HG02759 (cell line): ENCODE data around the gene GNAZ.

Experiments
- ATAC-seq: cut with Tn5 transposase; IDR thresholded peaks from one replicate; pipeline ENCODE4 v1.9.1; 2021; ENCODE audit warnings: mild to moderate bottlenecking, moderate library complexity; ENCODE audit not compliant: unreplicated experiment

Gene GNAZ

GRCh38 chr22:23075525-23076216 lies 5.4 kb downstream of the GNAZ start:
- ATAC-seq = no peak

- ATAC-seq = no peak
Observed at GRCh38 chr22:23076896-23077572, 6.7 kb downstream of the GNAZ start.

- ATAC-seq = no peak
Observed at GRCh38 chr22:23077627-23078461, 7.5 kb downstream of the GNAZ start.

GRCh38 chr22:23078462-23078787 lies 8.1 kb downstream of the GNAZ start:
- ATAC-seq = no peak

- no peak for ATAC-seq
Observed at GRCh38 chr22:23079240-23079768, 9.0 kb downstream of the GNAZ start.

- ATAC-seq = no peak
Observed at GRCh38 chr22:23079814-23080521, 9.6 kb downstream of the GNAZ start.

- no peak for ATAC-seq
Observed at GRCh38 chr22:23080613-23081290, 10.4 kb downstream of the GNAZ start.

GRCh38 chr22:23082534-23083314 lies 12.4 kb downstream of the GNAZ start:
- ATAC-seq = no peak

- ATAC-seq = no peak
Observed at GRCh38 chr22:23083315-23084021, 13.1 kb downstream of the GNAZ start.

- no peak for ATAC-seq
Observed at GRCh38 chr22:23084453-23085350, 14.4 kb downstream of the GNAZ start.

GRCh38 chr22:23085351-23085671 lies 15.0 kb downstream of the GNAZ start:
- ATAC-seq = no peak

GRCh38 chr22:23085785-23086184 lies 15.5 kb downstream of the GNAZ start:
- no peak for ATAC-seq

GRCh38 chr22:23086263-23086662 lies 15.9 kb downstream of the GNAZ start:
- ATAC-seq = no peak

GRCh38 chr22:23086787-23087186 lies 16.5 kb downstream of the GNAZ start:
- no peak for ATAC-seq

- ATAC-seq = no peak
Observed at GRCh38 chr22:23088199-23088604, 17.9 kb downstream of the GNAZ start.

- no peak for ATAC-seq
Observed at GRCh38 chr22:23089010-23089409, 18.7 kb downstream of the GNAZ start.

- no peak for ATAC-seq
Observed at GRCh38 chr22:23089633-23090456, 19.5 kb downstream of the GNAZ start.
